Panc1 (cell line): ENCODE results near the gene PLEKHG4B.

Source experiments
- POLR2AphosphoS5 ChIP-seq: IDR thresholded peaks from 2 replicates; pipeline ENCODE4 v1.6.1; 2012; ENCODE audit warnings: mild to moderate bottlenecking, low read depth, low read length, moderate library complexity
- SIN3A ChIP-seq: IDR thresholded peaks from 2 replicates; pipeline ENCODE4 v1.6.1; 2012; ENCODE audit warnings: low read depth, mild to moderate bottlenecking, low read length, moderate library complexity, borderline replicate concordance; ENCODE audit not compliant: insufficient read depth
- TCF7L2 ChIP-seq: IDR thresholded peaks from 2 replicates; pipeline ENCODE4 v1.6.1; 2011; ENCODE audit warnings: mild to moderate bottlenecking, low read depth, low read length, inconsistent platforms
- TF ChIP-seq, protein P1 (sequence below): fragments of 450-650 bp; IDR thresholded peaks from 2 replicates; pipeline ENCODE4 v1.5.1; 2017; ENCODE audit warnings: mild to moderate bottlenecking

DNA sequence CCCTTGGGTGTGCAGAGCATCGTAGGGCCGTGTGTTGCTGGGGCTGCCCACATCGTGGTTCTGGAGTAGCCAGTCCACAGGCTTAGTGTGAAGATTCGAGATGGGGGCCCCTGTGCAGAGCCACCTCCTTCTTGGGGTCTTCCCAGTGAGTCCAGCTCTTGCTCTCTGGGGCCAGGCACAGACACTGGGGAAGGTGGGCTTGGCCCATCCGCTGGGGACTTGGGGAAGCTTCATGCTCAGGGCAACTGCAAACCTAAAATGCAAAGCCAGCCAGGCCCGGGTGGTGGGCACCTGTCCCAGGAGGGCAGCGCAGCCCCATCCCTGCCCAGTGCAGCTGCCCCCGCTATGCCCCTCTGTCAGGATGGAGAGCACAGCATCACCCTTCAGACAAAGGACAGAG is 53.0 kb downstream of the PLEKHG4B start:
- TF ChIP-seq, protein P1, sequence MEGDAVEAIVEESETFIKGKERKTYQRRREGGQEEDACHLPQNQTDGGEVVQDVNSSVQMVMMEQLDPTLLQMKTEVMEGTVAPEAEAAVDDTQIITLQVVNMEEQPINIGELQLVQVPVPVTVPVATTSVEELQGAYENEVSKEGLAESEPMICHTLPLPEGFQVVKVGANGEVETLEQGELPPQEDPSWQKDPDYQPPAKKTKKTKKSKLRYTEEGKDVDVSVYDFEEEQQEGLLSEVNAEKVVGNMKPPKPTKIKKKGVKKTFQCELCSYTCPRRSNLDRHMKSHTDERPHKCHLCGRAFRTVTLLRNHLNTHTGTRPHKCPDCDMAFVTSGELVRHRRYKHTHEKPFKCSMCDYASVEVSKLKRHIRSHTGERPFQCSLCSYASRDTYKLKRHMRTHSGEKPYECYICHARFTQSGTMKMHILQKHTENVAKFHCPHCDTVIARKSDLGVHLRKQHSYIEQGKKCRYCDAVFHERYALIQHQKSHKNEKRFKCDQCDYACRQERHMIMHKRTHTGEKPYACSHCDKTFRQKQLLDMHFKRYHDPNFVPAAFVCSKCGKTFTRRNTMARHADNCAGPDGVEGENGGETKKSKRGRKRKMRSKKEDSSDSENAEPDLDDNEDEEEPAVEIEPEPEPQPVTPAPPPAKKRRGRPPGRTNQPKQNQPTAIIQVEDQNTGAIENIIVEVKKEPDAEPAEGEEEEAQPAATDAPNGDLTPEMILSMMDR, result no peak
- TF ChIP-seq TCF7L2, result no peak
- TF ChIP-seq POLR2AphosphoS5, result no peak
- TF ChIP-seq SIN3A, result no peak
